Measurements from ENCODE around the gene STUM.

- TF ChIP-seq EZH2 (IDR thresholded peaks at IDR 0.05): no peak
- no peak for TF ChIP-seq POLR2AphosphoS5 (IDR thresholded peaks at IDR 0.05; ENCODE audit: borderline replicate concordance, low read depth, low read length)
These were observed 40.6 kb downstream of the STUM start for GRCh38 chr1:226589008-226589733.
